Measurements from ENCODE around the gene ZDHHC7.

DNA sequence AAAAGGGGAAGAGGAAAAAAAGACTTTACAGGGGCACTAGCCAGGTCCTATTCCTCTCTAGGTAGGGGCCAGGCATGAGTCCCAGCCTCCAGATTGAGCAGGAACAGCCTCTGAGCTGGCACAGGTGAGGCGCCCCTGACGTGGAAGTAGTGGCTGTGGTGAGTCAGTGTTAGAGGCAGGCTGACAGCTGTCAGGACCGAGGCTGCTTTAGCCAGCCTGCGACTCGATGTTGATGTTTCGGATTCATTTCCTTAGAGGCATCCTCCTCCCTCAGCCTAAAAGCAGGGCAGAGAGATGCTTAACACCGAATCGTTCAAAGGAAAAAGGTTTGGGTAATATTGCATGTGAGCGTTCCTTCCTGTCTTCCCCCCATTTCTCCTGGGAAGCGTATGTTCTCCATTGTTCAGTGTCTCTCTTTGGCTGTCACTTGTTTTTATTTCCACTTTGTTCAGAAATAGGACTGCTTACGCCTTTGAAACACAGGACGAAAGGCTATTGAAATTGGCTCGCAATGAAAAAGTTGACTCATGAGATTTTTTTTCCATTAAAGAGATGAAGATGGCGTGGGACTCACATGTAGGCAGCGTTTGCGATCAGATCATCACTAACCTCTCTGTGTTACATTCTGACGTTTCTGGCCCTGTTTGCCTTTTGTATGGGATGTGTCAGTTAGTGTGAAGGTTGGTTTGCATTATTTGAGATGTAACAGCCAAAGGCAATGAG is 17.5 kb upstream of the ZDHHC7 start:
- TF ChIP-seq EZH2 (IDR thresholded peaks at IDR 0.05; ENCODE audit: insufficient read depth, poor library complexity, severe bottlenecking) (no peak), EZH2phosphoT487 (IDR thresholded peaks at IDR 0.05; ENCODE audit: insufficient read depth, low read depth) (no peak)
